ENCODE data around the gene ZBTB7B. TPM values are rescaled to one million over a fixed set of nuclear protein-coding genes. Genes with fewer than 3 reads are reported as not detected.

The ZBTB7B gene
- total RNA-seq, 2 experiments from 2014 or later: 16.3 to 23.2 TPM

- peak overlapping the region; percentile 91 for H3K4me3 ChIP-seq (ENCODE audit: low read depth, low read length, poor library complexity, severe bottlenecking)
- peak overlapping the region; percentile 38 for H3K27ac ChIP-seq (ENCODE audit: low read depth, low read length, poor library complexity, severe bottlenecking)
- ChIA-PET CTCF (ENCODE audit: unreplicated experiment) (interaction anchor here (0.7 to 1.2 kb wide), 2 partner anchors 9 to 14 kb away, joined by 3 to 5 read pairs; no protein-coding TSS in a partner anchor), POLR2A (interaction anchor here (0.5 to 1.5 kb wide), 3 partner anchors 9 to 190 kb away, joined by 5 to 6 read pairs (median 5); no protein-coding TSS in a partner anchor)
- H4K20me1 ChIP-seq (ENCODE audit: insufficient read depth, low read length): no peaks in the 10 kb centered on the region
- H3K79me2 ChIP-seq (ENCODE audit: insufficient read depth, low read depth, low read length): no peaks in the 10 kb centered on the region
- H2AFZ ChIP-seq (ENCODE audit: low read length): no peak overlapping the region
- DNase-seq (ENCODE audit: low spot score): peak; percentile 48
- peaks cover 35% of the 10 kb centered on the region for H3K4me1 ChIP-seq (ENCODE audit: insufficient read depth, low read length, poor library complexity, severe bottlenecking)
- BruUV-seq (replicated peaks): no TSS peak
- H3K9me2 ChIP-seq (ENCODE audit: insufficient read depth, low read length): no peaks in the 10 kb centered on the region
- TF ChIP-seq EZH2phosphoT487 (IDR thresholded peaks at IDR 0.05; ENCODE audit: borderline replicate concordance, low read depth, low read length): no peak
- TF ChIP-seq CTCF (conservative IDR thresholded peaks at IDR 0.05; ENCODE audit: low read length): peak; percentile 67
- H3K4me2 ChIP-seq (ENCODE audit: low read length): peak overlapping the region; percentile 99
- H3K9me3 ChIP-seq (ENCODE audit: low read length): no peaks in the 10 kb centered on the region
- peaks cover 11% of the 10 kb centered on the region; the same call in 1 of the 2 replicates for H3K36me3 ChIP-seq (ENCODE audit: insufficient read depth, low read length)
- intact Hi-C loops (cut with micrococcal nuclease; ENCODE audit: unreplicated experiment): no loop called here
These were observed 50.1 kb downstream of the ZBTB7B start for GRCh38 chr1:155052439-155053395.

GRCh38 chr1:155053531-155054105 lies 51.0 kb downstream of the ZBTB7B start:
- no peak for DNase-seq (ENCODE audit: low spot score)
- Histone ChIP-seq H3K36me3 (ENCODE audit: insufficient read depth, low read length) (peaks cover 17% of the 10 kb centered on the region; the same call in 1 of the 2 replicates), H2AFZ (ENCODE audit: low read length) (no peak overlapping the region), H3K9me2 (ENCODE audit: insufficient read depth, low read length) (no peaks in the 10 kb centered on the region), H4K20me1 (ENCODE audit: insufficient read depth, low read length) (no peaks in the 10 kb centered on the region), H3K9me3 (ENCODE audit: low read length) (no peaks in the 10 kb centered on the region), H3K4me2 (ENCODE audit: low read length) (peak overlapping the region; percentile 99), H3K4me1 (ENCODE audit: insufficient read depth, low read length, poor library complexity, severe bottlenecking) (peaks cover 35% of the 10 kb centered on the region), H3K4me3 (ENCODE audit: low read depth, low read length, poor library complexity, severe bottlenecking) (no peak overlapping the region), H3K79me2 (ENCODE audit: insufficient read depth, low read depth, low read length) (no peaks in the 10 kb centered on the region), H3K27ac (ENCODE audit: low read depth, low read length, poor library complexity, severe bottlenecking) (peak overlapping the region; percentile 14)
- BruUV-seq (replicated peaks): no TSS peak
- ChIA-PET POLR2A (interaction anchor here (1.5 kb wide), 1 partner anchor 8 kb away, joined by 6 read pairs; no protein-coding TSS in a partner anchor), CTCF (ENCODE audit: unreplicated experiment) (interaction anchor here (1.2 to 1.3 kb wide), 2 partner anchors 8 to 37 kb away, joined by 3 to 5 read pairs; no protein-coding TSS in a partner anchor)
- no peak for TF ChIP-seq EZH2phosphoT487 (IDR thresholded peaks at IDR 0.05; ENCODE audit: borderline replicate concordance, low read depth, low read length)
- no peak for TF ChIP-seq CTCF (conservative IDR thresholded peaks at IDR 0.05; ENCODE audit: low read length)
- intact Hi-C loops (cut with micrococcal nuclease; ENCODE audit: unreplicated experiment): no loop called here

All from OCI-LY7 (cell line).